Kidney glomerular epithelial cell (primary cell): ENCODE data around the gene UBE2D3.
A peak's percentile ranks its signal among the peaks of the same experiment; 100 is the strongest.
"Not testable (repeated sequence)": the region's sequence is repeated elsewhere in the genome, so short reads cannot be mapped to it uniquely, and the experiment has no call there.

ENCODE experiments used
- DNase-seq: peaks from one replicate; lab custom pipeline; 2025; lab: John Stamatoyannopoulos, UW

The UBE2D3 gene

DNA sequence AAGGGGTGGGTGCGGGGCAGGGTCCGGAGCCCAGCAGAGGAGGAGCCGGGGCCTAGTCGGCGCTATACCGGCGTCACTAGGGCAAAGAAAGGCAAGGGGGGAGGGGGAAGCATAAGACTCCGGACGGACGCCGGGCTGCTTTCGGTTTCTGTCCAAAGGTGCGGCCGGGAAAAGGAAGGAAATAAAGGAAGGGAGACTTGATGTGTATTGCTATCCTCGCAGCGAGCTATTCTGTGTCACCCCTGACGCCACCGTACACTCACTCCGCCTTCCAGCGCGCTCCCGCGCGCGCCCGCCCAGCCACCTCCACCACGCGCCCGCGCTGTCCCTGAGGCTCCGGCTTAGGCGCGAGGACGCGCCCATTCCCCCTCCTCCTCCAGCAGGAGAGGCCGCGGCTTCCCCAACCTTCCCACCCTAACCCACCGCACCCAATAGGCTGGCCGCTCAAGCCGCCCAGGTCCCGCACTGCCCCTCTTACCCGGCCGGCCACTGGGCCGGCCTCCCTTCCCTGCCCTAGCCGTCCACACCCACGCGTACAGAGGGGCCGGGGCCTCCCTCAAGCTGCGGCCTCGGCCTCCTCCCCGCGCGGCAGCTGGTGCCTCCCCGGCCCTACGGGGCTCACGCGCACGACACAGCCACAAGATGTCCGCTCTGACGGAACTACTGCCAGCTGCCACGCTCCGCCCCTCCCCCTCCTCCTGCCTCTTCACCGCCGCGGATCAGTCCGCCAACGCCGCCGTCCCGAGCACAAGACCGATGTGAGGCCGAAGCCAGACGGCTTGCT is at the start of gene UBE2D3:
Gene UBE2D3, minus strand, starts transcription at position 662 of the 784 bp plus-strand sequence. CDS start 1,043 bp downstream, outside the sequence.
- peak; percentile 98 for DNase-seq

DNA sequence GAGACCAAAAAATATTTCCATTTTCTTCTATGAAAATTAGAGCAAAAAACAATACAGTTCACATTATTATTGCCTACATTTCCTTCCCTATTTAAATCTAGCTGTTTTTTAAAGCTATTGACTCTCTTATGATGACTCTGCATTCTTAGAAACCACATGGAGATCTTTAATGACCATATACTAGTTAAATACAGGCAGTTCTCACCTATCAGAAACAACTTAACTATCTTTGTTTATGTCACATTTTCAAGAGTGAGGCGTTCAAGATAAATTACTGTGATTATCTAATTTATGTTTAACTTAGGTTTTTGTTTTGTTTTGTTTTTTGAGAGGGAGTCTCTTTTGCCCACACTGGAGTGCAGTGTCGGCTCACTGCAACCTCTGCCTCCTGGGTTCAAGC is 44.4 kb upstream of the UBE2D3 start:
- DNase-seq, result no peak

DNA sequence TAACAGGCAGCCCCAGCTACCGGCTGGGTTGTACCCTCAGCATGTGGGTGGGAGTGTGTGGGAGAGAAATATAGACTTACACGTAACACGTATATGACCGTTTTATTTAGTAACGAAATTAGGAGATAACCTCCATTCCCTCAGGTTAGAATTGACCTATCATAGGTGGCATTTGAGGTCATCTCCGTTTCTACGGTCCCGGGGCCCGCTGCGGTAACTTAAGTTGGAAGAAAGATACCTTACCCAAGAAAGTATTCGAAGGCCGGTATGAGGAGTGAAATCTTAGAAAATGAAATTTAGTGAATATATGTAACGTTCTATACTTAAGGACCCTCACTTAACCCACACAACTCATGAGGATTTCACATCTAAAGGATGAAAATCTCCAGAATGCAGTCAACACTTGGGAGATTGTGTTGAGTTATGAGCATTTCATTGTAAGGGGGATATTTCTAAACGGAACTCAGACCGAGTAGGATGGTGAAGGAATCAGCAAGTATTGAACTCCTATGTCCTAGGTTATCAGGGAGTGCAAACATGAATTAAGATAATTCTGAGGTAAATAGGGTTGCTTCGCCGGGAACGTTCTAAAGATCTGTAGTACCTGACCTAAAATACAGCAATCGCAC is 42.3 kb upstream of the UBE2D3 start:
- DNase-seq, result no peak

DNA sequence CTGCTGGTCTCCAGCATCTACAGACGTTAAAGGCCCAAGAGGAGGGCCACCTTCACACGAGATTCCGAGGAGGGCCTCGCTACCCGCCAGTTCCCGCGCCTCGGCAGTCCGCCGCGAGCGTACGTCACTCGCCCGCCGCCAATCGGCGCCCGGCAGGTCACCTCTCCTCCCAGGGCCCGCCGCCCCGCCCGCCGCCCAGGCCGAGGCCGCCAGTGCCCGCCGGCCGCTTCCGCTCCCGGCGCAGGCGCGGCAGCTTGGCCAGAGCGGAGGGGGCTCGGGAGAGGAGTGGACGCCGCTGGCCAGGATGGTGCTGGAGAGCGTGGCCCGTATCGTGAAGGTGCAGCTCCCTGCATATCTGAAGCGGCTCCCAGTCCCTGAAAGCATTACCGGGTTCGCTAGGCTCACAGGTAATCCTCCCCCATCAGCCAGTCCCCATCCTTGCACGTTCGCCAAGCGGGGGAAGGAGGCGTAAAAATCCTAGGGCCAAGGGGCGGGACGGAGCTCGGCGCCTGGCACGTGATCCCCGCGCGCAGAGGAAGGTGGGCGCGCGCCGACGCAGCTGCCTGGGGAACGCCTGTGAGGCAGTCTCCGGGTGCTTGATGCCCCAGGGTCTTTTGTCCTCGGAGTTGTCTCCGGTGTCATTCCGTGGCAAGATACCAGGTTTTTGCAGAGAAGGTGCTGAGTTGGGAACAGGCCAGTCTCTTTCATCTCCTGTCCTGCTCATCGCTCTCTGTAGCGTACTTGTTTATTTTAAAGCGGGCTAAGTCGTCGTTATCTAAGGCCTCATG is 41.6 kb upstream of the UBE2D3 start, which contains the start of gene CISD2:
Gene CISD2, plus strand, starts transcription at position 212 of the 788 bp plus-strand sequence. Its CDS starts 93 bp downstream, at position 305.
- DNase-seq, result peak; percentile 89

DNA sequence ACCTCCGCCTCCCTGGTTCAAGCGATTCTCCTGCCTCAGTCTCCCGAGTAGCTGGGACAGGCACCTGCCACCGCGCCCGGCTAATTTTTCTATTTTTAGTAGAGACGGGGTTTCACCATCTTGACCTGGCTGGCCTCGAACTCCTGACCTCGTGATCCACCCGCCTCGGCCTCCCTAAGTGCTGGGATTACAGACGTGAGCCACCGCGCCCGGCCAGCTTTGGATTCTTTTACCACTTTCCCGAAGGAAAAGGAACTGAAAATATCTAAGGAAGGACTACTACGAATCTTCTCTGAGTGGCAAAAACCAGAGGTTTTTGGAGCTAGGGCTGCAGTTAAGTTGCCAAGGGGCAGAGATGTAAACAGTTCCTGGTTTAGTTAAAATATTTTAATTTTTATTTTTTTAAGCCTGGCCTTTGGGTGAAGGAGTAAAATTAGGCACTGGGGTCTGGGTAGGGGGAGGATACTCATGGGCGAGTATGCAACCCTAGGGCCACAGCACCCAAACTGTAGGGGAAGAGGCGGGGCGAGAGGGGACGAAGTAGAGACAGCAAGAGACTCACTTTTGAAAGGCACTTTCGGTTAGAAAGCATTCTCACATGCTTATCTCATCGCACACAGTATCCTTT is 40.9 kb upstream of the UBE2D3 start:
- no peak for DNase-seq

DNA sequence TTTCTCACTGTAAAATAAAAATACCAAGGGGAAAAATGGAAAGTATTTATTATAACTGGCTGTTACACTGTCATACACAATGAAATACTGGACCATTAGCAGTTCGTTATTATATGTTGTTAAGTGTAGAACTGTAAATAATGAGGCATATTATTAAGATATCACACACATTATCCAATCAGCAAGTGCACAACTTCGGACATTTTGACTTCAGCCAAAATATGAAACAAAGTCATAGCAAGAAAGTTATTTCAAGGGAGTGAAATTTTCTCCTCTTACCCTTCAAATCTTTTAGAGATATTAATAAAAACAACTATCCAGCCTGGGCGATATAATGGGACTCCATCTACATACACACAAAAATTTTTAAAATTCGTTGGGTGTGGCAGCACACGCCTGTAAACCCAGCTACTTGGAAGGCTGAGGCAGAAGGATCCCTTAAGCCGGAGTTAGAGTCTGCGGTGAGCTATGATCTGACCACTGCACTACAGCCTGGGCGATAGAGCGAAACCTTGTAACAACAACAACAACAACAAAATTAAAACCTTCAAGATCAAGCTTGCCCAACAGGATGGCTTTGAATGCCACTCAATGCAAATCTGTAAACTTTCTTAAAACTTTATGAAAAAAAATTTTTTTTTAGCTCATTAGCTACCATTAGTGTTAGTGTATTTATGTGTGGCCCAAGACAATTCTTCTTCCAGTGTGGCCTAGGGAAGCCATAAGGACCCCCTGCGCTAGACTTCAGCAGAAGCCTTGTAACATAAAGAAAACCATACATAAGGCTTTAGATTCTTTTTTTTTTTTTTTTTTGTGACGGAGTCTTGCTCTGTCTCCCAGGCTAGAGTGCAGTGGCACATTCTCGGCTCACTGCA is 40.2 kb upstream of the UBE2D3 start:
- no peak for DNase-seq

DNA sequence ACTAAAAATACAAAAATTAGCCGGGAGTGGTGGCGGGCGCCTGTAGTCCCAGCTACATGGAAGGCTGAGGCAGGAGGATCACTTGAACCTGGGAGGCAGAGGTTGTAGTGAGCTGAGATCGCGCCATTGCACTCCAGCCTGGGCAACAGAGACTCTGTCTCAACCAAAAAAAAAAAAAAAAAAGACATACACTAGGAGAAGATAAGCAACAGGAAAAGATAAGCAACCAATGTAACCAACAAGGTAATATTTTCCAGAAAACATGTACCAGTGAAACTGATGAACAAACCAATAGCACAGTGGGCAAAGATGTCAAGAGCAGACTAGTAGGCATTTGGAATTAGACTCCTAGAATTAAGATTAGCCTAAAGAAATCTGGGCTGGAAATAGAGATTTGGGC is 38.0 kb upstream of the UBE2D3 start:
- not testable (repeated sequence) for DNase-seq

DNA sequence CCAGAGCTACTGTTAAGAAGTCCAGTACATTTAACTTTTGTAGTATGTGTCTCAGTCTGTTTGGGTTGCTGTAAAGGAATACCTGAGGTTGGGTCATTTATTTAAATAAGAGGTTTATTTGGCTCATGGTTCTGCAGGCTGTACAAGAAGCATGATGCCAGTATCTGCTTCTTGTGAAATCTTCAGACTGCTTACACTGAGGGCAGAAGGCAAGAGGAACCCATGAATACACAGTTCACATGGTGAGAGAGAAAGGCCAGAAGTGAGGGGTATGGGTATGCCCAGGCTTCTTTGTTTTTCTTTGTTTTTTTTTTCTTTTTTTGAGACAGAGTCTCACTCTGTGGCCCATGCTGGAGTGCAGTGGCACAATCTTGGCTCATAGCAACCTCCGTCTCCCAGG is 35.4 kb upstream of the UBE2D3 start:
- DNase-seq, result no peak

DNA sequence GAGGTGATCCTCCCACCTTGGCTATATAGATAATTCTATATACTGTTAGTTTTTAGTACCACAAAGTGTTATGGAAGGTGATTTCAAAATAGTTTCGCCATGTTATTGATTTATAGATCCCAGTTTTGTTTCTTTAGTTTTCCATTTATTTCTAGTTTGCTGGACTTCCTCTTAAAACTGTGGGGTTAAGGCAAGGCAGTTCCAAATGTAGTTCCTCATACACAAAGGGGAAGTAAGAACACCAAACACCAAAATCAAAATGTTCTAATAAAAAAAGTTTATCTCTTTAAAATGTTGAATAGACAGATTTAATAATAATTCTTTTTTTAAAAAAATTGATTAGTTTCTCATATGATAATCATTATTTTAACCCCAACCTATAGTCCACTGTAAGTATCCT is 34.7 kb upstream of the UBE2D3 start:
- DNase-seq, result no peak

DNA sequence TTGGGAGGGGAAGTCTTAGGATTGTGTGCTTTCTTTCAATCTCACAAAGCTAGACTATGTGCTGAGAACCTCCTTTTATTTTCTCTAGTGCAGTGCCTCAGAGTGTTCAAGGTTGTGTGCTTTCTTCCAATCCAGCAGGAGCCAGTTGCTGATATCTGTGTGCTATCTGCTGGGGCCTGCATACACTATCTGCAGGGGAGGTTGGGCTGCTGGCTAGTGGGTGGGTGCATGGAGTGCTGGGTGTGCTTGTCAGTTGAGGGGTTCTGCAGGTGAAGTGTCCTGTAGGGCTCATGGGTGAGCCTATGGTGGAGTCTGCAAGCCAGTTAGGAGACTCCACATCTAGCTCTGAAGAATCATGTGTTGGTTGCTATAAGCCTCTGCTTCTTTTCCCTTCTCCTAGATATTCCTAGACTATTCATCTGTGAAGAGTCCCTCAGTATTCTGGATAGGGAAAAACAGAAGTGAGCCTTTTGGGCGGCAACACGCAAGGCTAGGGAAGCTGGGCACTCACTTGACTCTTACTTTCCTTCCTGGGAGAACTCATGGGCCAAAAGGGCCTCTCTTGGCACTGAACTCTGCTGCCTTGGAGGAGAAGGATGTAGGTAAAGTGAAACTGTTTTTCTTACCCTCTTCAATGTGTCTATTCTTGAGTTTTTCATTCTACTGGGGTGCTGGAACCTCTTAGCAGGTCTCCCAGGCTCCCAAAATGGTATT is 33.4 kb upstream of the UBE2D3 start:
- no peak for DNase-seq

DNA sequence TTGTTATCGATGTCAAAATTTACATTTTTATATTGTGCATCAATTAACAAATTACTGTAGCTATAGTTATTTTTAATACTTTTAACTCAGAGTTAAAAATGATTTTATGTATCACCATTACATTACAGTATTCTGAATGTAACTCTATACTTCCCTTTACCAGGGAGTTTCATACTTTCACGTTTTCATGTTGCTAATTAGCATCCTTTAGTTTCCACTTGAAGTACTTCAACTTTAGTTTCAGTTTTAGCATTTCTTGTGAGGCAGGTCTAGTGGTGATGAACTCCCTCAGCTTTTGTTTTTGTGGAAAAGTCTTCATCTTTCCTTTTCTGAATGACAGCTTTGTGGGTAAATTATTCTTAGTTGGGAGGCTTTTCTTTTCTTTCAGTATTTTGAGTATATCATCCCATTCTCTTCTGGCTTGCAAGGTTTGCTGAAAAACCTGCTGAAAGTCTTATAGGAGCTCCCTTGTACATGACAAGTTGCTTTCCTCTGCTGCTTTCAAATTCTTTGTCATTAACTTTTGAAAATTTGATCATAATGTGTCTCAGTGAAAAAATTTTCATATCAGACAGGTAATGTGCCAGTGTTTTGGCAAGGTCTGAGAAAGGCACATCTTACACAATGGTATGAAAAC is 31.6 kb upstream of the UBE2D3 start:
- no peak for DNase-seq

DNA sequence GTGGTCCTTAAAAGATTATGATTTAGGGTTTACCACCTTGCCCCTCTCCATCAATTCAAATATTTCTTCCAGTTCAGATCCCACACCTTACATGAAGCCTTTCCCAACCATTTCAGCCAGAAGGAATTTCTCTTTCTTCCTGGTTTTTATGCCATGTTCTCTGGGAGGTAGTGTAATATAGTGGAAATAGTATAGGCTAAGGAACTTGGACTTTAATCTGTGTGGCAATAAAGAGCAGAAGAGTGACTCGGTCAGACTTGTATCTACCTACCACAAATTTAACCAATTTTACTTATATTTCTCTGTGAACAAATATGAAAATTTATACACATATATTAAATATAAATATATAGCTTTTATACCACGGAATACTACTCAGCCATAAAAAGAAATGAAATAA is 23.0 kb upstream of the UBE2D3 start:
- DNase-seq, result no peak

DNA sequence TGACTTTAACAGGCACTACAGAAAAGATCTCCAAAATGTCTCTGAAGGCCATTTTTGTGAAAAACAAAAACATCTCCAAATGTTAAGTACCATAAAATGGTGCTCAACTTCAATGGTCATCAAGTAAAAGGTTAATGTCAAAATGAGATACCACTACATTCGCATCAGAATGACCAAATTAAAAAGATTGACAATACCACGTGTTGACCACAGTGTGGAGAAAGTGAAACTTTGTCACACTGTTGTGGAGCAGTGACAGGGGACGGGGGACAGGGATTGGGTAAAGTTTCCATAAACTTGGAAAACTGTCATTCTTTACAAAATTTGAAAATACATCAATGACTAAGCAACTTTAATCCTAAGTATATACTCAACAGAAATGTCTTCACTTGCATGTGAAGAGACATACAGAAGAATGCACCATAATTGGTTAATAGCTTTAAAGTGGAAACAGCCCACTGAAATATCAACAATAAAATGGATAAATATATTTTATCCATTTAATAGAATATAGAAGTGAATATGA is 22.3 kb upstream of the UBE2D3 start:
- no peak for DNase-seq

DNA sequence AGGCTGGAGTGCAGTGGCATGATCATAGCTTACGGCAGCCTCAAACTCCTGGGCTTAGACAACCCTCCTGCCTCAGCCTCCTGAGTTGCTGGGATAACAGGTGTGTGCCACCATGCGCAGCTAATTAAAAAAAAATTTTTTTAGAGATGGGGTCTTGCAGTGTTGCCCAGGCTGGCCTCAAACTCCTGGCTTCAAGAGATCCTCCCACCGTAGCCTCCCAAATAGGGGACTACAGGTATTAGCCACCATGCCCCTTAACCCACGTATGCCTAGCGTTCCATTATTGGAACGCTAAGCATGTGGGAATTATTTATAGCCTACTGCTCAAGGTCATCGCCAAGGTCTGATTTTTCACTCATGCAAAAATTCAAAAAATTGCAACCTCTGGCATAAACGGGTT is 20.3 kb upstream of the UBE2D3 start:
- no peak for DNase-seq

DNA sequence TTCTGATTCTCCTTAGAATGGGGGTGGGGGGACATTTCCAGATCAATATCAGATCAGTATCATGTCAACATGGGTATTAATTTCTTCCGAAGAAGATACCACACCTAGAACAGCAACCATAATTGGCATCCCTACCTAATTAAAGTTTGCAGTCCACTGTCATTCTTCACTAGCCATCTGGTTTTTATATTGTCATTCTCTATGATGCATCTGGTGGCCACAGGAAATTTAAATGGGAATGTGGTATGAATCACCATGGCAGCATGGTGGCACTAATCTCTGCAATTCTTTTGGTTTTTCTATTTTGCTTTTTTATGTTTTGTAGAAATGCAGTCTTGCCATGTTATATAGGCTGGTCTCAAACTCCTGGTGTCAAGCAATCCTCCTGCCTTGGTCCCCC is 16.6 kb upstream of the UBE2D3 start:
- DNase-seq, result no peak

DNA sequence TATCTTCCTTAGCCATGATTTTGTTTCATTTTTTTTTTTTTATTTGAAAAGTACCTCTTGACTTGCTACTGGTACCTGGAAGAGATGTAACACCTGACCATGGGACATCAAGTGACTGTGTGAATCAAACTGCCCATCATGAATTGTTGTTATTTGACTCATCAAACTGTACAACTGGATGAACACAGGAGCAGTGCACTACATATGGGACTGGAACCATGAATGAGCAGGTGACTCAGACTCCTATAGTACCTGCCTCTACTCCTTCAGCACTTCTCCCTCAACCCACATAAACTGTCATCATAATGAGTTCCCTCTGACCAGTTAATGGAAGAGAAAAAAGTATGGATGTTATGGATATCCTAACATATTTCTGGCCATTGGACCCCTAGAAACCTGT is 15.9 kb upstream of the UBE2D3 start:
- peak; percentile 38 for DNase-seq

DNA sequence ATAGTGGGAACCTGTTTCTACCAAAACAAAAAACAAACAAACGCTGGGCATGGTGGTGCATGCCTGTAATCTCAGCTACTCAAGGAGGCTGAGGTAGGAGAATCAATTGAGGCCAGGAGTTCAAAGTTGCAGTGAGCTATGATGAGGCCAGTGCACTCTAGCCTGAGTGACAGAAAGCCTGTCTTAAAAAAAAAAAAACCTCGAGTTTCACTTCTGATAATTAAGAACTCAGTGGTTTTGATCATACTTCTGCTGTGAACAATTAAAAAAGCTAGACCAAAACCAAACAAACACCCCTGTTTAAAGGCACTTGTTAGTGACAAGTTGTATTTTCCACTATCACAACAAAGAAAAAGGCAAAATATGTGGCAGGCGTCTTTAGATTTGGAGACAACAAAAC is 15.0 kb upstream of the UBE2D3 start:
- no peak for DNase-seq

DNA sequence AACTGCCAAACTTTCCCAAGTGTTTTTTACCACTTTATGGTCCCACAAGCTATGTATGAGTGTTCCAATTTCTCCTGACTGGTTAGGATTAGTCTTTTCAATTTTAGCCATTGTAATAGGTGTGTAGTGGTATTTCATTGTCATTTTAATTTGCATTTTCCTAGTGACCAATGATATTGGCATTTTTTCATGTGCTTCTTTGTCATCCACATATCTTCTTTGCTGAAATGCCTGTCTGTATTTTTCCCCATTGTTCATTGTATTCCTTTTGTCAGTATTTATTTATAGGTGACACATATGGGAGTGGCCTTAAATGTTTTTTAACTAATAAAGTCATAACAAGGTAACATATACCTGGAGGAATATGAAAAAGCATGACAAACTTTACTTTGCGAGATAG is 9.2 kb upstream of the UBE2D3 start:
- no peak for DNase-seq

DNA sequence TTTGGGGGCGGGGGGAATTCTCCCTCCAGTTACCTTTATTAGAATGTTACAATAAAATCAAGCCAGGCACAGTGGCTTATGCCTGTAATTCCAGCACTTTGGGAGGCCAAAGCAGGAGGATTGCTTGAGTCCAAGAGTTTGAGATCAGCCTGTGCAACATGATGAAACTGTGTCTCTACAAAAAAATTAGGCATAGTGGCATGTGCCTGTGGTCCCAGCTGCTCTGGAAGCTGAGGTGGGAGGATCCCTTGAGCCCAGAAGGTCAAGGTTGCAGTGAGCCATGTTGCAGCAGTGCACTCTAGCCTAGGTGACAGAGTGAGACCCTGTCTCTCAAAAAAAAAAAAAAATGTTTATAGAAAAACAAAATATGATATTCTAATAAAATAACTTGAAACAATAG is 5.3 kb upstream of the UBE2D3 start:
- no peak for DNase-seq

DNA sequence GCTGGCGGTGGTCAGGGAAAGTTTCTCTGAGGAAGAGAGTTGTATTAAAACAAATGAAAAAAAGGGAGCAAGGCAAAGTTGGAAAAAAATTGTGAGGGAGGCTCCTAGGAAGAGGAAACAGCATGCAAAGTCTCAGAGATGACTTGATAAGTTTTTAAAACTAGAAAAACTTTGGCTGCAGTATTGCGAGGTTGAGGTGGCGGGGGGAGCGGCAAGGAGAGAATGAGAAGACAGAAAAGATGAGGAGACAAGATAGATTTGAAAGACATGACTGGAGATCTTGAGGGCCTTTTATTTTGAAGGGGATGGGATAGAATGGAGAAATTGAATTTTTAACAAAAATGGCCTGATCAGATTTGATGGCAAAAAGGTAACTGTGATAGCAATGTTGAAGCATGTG is 4.8 kb upstream of the UBE2D3 start:
- no peak for DNase-seq
